ENCODE data around the gene DFFA.
"Not testable (repeated sequence)": the region's sequence is repeated elsewhere in the genome, so short reads cannot be mapped to it uniquely, and the experiment has no call there.

GRCh38 chr1:10426535-10426848 lies 45.8 kb downstream of the DFFA start:
- not testable (repeated sequence) for TF ChIP-seq EP300 (IDR thresholded peaks at IDR 0.05); POLR2A (IDR thresholded peaks at IDR 0.05; ENCODE audit: low read depth); POLR2AphosphoS5 (IDR thresholded peaks at IDR 0.05)
- TF ChIP-seq, protein P1, sequence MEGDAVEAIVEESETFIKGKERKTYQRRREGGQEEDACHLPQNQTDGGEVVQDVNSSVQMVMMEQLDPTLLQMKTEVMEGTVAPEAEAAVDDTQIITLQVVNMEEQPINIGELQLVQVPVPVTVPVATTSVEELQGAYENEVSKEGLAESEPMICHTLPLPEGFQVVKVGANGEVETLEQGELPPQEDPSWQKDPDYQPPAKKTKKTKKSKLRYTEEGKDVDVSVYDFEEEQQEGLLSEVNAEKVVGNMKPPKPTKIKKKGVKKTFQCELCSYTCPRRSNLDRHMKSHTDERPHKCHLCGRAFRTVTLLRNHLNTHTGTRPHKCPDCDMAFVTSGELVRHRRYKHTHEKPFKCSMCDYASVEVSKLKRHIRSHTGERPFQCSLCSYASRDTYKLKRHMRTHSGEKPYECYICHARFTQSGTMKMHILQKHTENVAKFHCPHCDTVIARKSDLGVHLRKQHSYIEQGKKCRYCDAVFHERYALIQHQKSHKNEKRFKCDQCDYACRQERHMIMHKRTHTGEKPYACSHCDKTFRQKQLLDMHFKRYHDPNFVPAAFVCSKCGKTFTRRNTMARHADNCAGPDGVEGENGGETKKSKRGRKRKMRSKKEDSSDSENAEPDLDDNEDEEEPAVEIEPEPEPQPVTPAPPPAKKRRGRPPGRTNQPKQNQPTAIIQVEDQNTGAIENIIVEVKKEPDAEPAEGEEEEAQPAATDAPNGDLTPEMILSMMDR (IDR thresholded peaks at IDR 0.05), result not testable (repeated sequence)
